GM04503 (cell line): ENCODE data around the gene RAB44.

Experiments used
- DNase-seq: peaks from one replicate; pipeline ENCODE4 v3.0.0-alpha.2; 2012; ENCODE audit warnings: low read depth

Gene RAB44

GRCh38 chr6:36731622-36732310 lies 34.1 kb downstream of the RAB44 start:
- DNase-seq, result no peak

DNA sequence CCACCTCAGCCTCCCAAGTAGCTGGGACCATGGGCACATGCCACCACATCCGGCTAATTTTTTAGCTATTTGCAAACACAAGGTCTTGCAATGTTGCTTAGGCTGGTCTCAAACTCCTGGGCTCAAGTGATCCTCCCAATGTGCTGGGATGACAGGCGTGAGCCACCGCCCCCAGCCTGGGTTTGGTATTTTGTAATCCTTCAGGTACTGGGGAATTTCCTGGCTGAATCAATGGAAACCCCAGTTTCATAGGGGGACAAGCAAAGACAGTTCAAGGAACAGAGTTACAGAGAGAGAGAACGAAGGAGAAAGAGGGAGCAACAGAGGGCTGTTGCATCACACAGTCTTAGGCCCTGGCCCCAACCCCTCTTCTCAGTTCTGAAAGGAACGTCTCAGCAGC lies 35.7 kb downstream of the RAB44 start:
- no peak for DNase-seq

DNA sequence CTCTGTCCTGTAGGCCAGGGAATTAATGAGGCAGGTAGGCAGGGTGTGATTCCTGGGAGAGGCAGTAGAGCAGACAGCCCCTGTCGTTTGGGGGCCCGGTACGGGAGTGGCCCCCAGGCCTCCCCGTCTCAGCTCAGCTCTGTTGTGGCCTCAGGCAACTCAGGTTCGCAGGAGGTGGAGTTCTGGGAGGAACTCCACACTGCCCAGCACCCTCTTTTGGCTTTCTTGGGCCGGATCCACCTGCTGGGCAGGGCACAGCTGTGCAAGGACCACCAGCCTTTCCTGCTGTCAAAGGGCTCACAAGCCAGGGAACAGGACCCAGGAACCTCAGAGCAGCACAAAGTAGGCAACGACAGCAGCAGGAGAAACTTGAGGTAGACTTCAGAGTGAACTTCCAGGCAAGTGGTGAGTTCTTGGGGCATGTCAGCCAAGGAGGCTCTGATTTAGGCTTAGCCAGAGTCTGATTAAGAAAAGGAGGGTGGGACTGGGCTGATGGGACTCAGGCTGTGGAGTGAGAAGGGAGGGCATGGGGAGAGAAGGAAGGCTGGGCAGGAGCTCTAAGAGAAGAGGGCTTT lies 36.9 kb downstream of the RAB44 start:
- no peak for DNase-seq

- peak; percentile 47 for DNase-seq
Measured at GRCh38 chr6:36735110-36736071, 37.8 kb downstream of the RAB44 start.

- DNase-seq, result no peak
Measured at GRCh38 chr6:36737043-36737785, 39.6 kb downstream of the RAB44 start.

DNA sequence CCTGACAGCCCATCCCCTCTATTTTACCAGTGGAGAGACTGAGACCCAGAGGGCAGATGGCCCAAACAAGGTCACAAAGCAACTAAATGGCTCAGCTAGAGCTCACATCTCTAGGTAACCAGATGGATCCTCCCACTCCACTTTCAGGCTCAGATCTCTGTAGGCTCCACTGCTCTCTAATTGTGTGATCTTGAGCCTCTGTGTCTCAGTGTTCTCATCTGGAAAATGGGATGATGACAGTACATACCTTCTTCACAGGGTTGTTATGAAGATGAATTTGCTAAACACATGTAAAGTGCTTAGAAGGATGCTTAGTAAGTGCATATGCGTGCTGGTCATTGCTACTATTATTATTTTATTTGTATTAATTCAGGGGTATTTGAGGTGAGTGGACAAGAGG lies 40.5 kb downstream of the RAB44 start:
- no peak for DNase-seq

DNA sequence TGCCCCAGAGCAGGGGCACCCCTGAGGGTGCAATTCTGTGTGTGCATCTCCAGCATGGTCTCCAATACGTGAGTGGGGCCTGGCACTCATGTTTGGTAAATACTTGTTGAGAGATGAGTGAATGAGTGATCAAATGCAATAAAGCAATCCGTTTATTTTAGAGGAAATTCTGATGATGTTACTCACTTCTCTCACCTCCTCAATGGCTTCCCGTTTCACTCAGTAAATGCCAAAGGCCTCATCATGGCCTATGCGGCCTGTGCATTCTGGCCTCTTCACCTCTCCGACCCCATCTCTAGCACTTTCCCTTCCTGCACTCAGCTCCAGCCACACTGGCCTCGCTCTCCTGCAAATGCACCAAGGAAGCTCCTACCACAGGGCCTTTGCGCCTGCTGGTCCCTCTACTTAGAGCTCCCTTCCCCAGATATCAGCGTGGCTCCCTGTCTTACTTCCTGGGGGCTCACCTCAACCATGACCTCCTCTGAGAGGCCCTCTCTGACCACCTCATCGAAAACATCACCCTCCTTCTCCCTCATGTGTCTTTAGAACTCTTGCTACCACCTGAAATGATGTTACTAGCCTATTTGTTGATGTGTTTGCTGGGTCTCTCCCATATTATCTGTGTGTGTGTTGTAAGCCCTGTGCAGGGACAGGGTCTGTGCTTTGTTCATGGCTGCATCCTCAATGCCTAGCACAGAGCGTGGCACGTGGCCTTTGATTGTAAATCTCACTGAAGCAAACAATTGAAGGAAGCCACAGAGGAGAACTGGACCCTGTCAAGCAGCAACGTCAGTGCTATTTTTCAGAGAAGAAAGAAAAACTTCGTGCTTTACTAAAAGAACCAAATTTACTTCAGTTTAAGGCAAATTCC lies 42.6 kb downstream of the RAB44 start:
- no peak for DNase-seq

DNA sequence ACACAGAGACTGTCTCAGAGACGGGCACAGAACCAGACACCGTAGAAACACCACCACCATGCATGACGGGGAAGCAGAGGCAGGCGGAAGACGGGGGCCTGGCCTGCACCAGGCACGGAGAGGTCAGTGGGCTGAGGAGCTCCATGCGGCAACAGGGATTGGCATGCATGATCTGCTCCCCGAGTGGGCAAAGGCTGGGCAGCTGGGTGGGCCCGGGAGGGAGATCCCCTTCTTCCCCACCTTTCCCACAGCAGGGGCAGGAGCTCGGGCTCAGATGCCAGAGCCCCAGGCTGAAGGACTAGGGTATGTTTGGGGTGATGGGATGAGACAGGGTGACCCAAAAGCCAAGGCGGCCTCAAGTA lies 43.2 kb downstream of the RAB44 start:
- DNase-seq, result no peak

- DNase-seq, result no peak
Measured at GRCh38 chr6:36742146-36742545, 44.5 kb downstream of the RAB44 start.

DNA sequence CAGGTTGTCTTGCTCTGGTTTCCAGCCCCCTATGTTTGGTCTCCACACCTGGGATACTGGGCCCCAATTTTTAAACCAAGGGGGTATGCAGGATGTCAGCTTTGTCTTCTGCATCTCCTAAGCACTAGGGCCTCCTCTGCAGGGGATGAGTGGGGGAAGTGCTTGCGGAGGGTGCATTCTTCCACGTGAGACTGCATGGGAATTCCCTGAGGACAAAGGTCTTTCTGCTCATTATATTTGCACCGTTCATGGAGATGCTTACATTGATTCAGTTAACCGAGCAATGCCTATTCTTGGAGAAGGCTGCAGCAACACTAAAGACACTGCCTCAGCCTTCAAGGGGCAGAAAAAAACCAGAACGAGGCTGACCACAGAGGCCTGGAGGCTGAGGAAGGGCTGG lies 45.4 kb downstream of the RAB44 start:
- DNase-seq, result no peak

DNA sequence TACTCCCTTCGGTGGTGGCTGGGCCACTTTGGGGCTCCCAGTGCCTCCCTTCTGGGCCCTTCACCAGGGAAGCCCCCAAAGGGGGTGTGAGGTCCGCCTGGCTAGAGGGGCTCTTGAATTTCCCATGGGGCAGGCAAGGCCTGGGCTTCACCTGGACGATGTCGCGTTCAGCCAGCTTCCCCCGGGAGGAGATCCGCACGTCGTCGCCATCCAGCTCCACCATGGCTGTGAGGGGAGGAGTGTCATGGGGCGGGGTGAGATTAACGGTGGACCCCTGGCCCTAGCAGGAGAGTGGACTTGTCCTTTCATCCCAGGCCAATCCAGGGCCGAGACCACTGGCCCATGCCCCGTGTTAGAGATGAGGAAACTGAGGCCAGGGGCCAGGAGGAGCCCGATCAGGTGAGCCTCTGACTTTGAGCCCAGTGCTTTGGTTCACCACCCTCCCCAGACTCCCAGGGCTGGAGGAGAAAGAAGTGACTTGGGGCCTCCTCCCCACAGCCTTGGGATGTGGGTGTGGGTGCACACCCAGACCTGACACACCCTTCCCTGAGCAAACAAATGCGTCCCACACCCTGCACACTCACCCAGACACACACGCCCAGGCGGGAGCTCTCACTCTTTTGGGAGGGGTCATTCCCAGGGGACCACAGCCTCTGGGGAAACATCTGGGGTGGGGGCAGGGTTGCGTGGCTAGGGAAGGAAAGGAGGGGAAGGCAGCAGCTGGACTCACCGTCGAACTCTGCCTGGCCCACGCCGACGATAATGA lies 46.1 kb downstream of the RAB44 start:
- DNase-seq, result no peak

DNA sequence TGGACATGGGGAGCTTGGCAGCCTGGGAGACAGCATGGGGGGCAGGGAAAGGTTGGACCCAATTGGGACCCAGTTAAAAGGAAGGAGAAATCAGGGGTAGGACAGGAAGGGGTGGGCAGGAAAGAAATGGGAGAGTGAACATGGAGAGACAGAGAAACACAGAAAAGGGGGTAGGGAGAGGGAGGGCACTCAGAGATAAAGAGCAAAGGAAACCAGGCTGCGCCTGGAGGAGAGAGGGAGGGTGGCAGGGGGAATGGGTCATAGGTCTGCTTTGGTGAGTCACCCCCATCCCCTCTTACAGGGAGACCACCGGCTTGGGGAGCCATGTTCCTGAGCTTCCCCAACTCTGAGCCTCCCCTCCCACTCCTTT lies 46.7 kb downstream of the RAB44 start:
- no peak for DNase-seq

GRCh38 chr6:36745283-36745682 lies 47.7 kb downstream of the RAB44 start:
- no peak for DNase-seq

- no peak for DNase-seq
Measured at GRCh38 chr6:36745836-36746235, 48.2 kb downstream of the RAB44 start.

DNA sequence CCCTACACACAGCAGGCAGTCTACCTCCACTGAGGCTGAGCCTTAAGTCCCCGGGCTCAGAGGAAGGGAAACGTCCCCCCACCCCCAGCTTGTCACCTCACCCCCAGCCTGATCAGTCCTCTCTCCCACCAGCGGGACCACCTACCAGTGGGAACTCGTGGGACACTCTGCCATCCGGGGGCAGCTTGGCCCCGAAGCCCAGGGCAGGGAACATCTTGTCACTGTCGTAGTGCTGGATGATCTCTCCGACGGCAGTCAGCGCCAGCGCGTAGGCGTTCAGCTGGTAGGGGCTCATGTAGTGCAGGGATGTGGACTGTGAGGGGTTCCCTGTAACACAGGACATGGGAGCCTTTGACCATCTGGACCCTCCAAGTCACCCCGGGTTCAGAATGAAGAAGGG lies 48.6 kb downstream of the RAB44 start:
- DNase-seq, result no peak

DNA sequence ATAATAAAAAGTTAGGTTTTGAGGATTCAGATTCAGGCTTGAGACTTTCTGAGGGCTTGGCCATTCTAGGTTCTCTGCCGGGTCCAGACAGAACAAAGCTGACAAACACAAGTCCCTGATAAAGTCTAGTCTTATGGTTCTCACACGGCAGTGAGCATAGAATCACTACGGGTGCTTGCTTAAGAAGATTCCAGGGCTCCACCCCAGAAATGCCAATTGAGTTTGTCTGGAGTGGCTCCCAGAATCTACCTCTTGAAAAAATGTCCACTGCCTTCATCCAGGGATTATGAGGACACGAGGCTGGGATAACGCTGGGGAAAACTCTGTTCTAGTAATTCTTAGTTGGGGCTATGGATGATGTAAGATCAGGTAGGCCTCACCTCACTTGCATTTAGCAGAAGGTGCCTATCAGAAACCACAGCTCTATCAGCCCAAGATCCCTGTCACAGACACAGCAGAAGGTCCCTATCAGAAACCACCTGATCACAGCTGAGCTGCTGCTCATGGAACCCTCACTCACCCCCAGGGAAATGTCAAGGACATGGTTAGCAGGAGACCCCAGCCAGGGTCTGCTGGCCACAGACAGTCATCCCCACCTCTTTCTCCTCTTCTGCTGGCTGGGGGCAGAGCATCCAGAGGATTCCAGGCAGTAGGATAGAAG lies 52.3 kb downstream of the RAB44 start:
- no peak for DNase-seq

DNA sequence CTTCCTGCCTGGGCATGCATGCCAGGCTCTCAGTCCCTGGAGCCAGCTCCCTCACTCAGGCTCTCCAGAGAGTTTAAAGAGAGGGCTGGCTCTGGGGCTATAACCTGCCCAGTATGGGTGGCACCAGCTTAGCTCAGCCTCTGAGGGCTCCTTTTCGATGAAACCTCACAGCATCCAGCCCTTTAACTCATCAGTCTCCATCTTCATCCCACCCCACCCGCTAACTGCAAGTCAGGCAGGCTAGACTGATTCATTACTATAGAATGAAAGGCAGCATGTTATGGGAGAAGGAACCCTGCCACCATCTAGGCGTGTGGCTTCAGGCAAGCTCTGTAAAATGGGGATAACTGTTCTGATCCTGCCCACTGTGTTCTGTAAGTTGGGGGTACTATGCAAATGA lies 53.5 kb downstream of the RAB44 start:
- DNase-seq, result no peak

DNA sequence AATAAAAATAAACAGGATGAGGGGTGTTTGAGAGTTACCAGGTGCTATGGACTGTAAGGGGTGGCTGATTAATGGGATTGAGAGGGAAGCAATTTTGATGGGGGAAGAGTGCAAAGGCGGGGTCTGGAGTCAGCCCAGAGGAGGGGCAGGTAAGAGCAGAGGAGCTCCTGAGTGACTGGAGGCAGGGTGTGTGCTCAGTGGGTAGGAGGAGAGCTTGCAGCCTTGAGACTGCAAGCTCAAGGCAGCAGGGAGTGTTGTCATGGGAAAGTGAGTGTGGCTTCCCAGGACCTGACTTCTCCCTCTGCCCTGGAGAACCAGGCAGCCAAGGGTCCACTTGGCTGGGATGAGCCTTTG lies 54.2 kb downstream of the RAB44 start:
- DNase-seq, result no peak

- no peak for DNase-seq
Measured at GRCh38 chr6:36752187-36752885, 54.7 kb downstream of the RAB44 start.
